GM18517 (cell line): ENCODE measurements around the gene OPCML.

Experiments
- ATAC-seq: cut with Tn5 transposase; IDR thresholded peaks from one replicate; pipeline ENCODE4 v1.9.1; 2021; ENCODE audit warnings: mild to moderate bottlenecking, moderate library complexity; ENCODE audit not compliant: unreplicated experiment

OPCML gene

GRCh38 chr11:133202816-133203215, 329.5 kb downstream of the OPCML start:
- ATAC-seq, result no peak

GRCh38 chr11:133198438-133198837, 333.9 kb downstream of the OPCML start:
- ATAC-seq, result no peak

- ATAC-seq, result no peak
Observed at GRCh38 chr11:133197425-133197824, 334.9 kb downstream of the OPCML start.

GRCh38 chr11:133191931-133192330, 340.4 kb downstream of the OPCML start:
- ATAC-seq, result no peak

GRCh38 chr11:133181667-133182066, 350.6 kb downstream of the OPCML start:
- ATAC-seq, result no peak

GRCh38 chr11:133181066-133181465, 351.2 kb downstream of the OPCML start:
- ATAC-seq, result no peak

- no peak for ATAC-seq
Observed at GRCh38 chr11:133180201-133180600, 352.1 kb downstream of the OPCML start.

GRCh38 chr11:133176748-133177147, 355.6 kb downstream of the OPCML start:
- no peak for ATAC-seq

GRCh38 chr11:133175103-133175502, 357.2 kb downstream of the OPCML start:
- ATAC-seq, result peak; percentile 78

- no peak for ATAC-seq
Observed at GRCh38 chr11:133173810-133174412, 358.4 kb downstream of the OPCML start.

GRCh38 chr11:133172349-133172748, 360.0 kb downstream of the OPCML start:
- ATAC-seq, result peak; percentile 50

- no peak for ATAC-seq
Observed at GRCh38 chr11:133171374-133171773, 360.9 kb downstream of the OPCML start.

GRCh38 chr11:133168016-133168415, 364.3 kb downstream of the OPCML start:
- no peak for ATAC-seq

- no peak for ATAC-seq
Observed at GRCh38 chr11:133166662-133167061, 365.6 kb downstream of the OPCML start.

GRCh38 chr11:133164986-133165385, 367.3 kb downstream of the OPCML start:
- ATAC-seq, result no peak

GRCh38 chr11:133163463-133164419, 368.6 kb downstream of the OPCML start:
- ATAC-seq, result no peak

GRCh38 chr11:133162227-133162626, 370.1 kb downstream of the OPCML start:
- ATAC-seq, result no peak

- ATAC-seq, result no peak
Observed at GRCh38 chr11:133160754-133161153, 371.5 kb downstream of the OPCML start.

GRCh38 chr11:133156986-133157745, 375.1 kb downstream of the OPCML start:
- no peak for ATAC-seq

- ATAC-seq, result no peak
Observed at GRCh38 chr11:133154781-133155180, 377.5 kb downstream of the OPCML start.

- ATAC-seq, result no peak
Observed at GRCh38 chr11:133154076-133154475, 378.2 kb downstream of the OPCML start.
